HG02588 (cell line): ENCODE results near the gene TFCP2L1.

Experiments
- ATAC-seq: cut with Tn5 transposase; IDR thresholded peaks from one replicate; pipeline ENCODE4 v1.9.1; 2021; ENCODE audit warnings: mild to moderate bottlenecking, moderate library complexity; ENCODE audit not compliant: unreplicated experiment

The TFCP2L1 gene

GRCh38 chr2:121200011-121200347 lies 85.0 kb downstream of the TFCP2L1 start:
- ATAC-seq, result no peak

- ATAC-seq, result no peak
Measured at GRCh38 chr2:121199281-121200010, 85.6 kb downstream of the TFCP2L1 start.

GRCh38 chr2:121197369-121198091 lies 87.5 kb downstream of the TFCP2L1 start:
- ATAC-seq, result no peak

GRCh38 chr2:121196849-121197155 lies 88.2 kb downstream of the TFCP2L1 start:
- no peak for ATAC-seq

- ATAC-seq, result no peak
Measured at GRCh38 chr2:121196132-121196848, 88.7 kb downstream of the TFCP2L1 start.

GRCh38 chr2:121195036-121195435 lies 90.0 kb downstream of the TFCP2L1 start:
- ATAC-seq, result no peak

GRCh38 chr2:121194626-121195025 lies 90.4 kb downstream of the TFCP2L1 start:
- ATAC-seq, result no peak

GRCh38 chr2:121193185-121193584 lies 91.8 kb downstream of the TFCP2L1 start:
- no peak for ATAC-seq

- no peak for ATAC-seq
Measured at GRCh38 chr2:121192576-121192975, 92.4 kb downstream of the TFCP2L1 start.

GRCh38 chr2:121191191-121192170 lies 93.5 kb downstream of the TFCP2L1 start:
- ATAC-seq, result no peak

- no peak for ATAC-seq
Measured at GRCh38 chr2:121189661-121190381, 95.2 kb downstream of the TFCP2L1 start.

GRCh38 chr2:121189011-121189410 lies 96.0 kb downstream of the TFCP2L1 start:
- no peak for ATAC-seq

GRCh38 chr2:121187982-121188411 lies 97.0 kb downstream of the TFCP2L1 start:
- ATAC-seq, result no peak

GRCh38 chr2:121187351-121187981 lies 97.5 kb downstream of the TFCP2L1 start:
- ATAC-seq, result no peak

GRCh38 chr2:121186261-121186660 lies 98.7 kb downstream of the TFCP2L1 start:
- no peak for ATAC-seq

GRCh38 chr2:121185571-121186074 lies 99.4 kb downstream of the TFCP2L1 start:
- ATAC-seq, result no peak

- no peak for ATAC-seq
Measured at GRCh38 chr2:121185111-121185510, 99.9 kb downstream of the TFCP2L1 start.

GRCh38 chr2:121184248-121184862 lies 100.6 kb downstream of the TFCP2L1 start:
- no peak for ATAC-seq

- no peak for ATAC-seq
Measured at GRCh38 chr2:121182520-121182919, 102.5 kb downstream of the TFCP2L1 start.
